ENCODE results near the gene ZDHHC8. TPM values are rescaled to one million over a fixed set of nuclear protein-coding genes. Genes with fewer than 3 reads are reported as not detected.

ZDHHC8 gene
- total RNA-seq, 1 experiment from 2014 or later: 78.4 TPM

- peaks cover 16% of the 10 kb centered on the region for H3K27me3 Mint-ChIP-seq (ENCODE audit: unreplicated experiment)
- H3K4me1 Mint-ChIP-seq (ENCODE audit: low read depth, unreplicated experiment): no peaks in the 10 kb centered on the region
- CTCF ChIA-PET: no interaction called here
- intact Hi-C loops (cut with micrococcal nuclease; ENCODE audit: unreplicated experiment): no loop called here
- no peak overlapping the region for H3K27ac Mint-ChIP-seq (ENCODE audit: unreplicated experiment)
- no peak for DNase-seq
- no peak overlapping the region for H3K4me3 Mint-ChIP-seq (ENCODE audit: low read depth, unreplicated experiment)
- TF ChIP-seq CTCF (IDR thresholded peaks at IDR 0.05; ENCODE audit: unreplicated experiment): no peak
- peaks cover 16% of the 10 kb centered on the region for H3K36me3 Mint-ChIP-seq (ENCODE audit: insufficient read depth, unreplicated experiment)
- no TSS peak for BruUV-seq (replicated peaks)
- H3K9me3 Mint-ChIP-seq (ENCODE audit: low read depth, unreplicated experiment): no peaks in the 10 kb centered on the region
Observed at GRCh38 chr22:20149257-20150250, 17.9 kb downstream of the ZDHHC8 start.

- BruUV-seq (replicated peaks): no TSS peak
- H3K4me1 Mint-ChIP-seq (ENCODE audit: low read depth, unreplicated experiment): no peaks in the 10 kb centered on the region
- CTCF ChIA-PET: interaction anchor here (0.6 kb wide), 1 partner anchor 135 kb away, joined by 4 read pairs; no protein-coding TSS in a partner anchor
- H3K27me3 Mint-ChIP-seq (ENCODE audit: unreplicated experiment): peaks cover 21% of the 10 kb centered on the region
- intact Hi-C loops (cut with micrococcal nuclease; ENCODE audit: unreplicated experiment): no loop called here
- TF ChIP-seq CTCF (IDR thresholded peaks at IDR 0.05; ENCODE audit: unreplicated experiment): no peak
- H3K36me3 Mint-ChIP-seq (ENCODE audit: insufficient read depth, unreplicated experiment): peaks cover 18% of the 10 kb centered on the region
- no peaks in the 10 kb centered on the region for H3K9me3 Mint-ChIP-seq (ENCODE audit: low read depth, unreplicated experiment)
- no peak for DNase-seq
- no peak within 1 kb of the TSS for H3K27ac Mint-ChIP-seq (ENCODE audit: unreplicated experiment)
- H3K4me3 Mint-ChIP-seq (ENCODE audit: low read depth, unreplicated experiment): no peak within 1 kb of the TSS
Observed at GRCh38 chr22:20150381-20151275, 19.0 kb downstream of the ZDHHC8 start, which contains the start of gene CCDC188. Gene CCDC188 (minus strand): TSS chr22:20151055. CDS start chr22:20150986, 69 bp downstream.

GRCh38 chr22:20151276-20151588, 19.6 kb downstream of the ZDHHC8 start:
- H3K4me3 Mint-ChIP-seq (ENCODE audit: low read depth, unreplicated experiment): no peak overlapping the region
- BruUV-seq (replicated peaks): no TSS peak
- CTCF ChIA-PET: interaction anchor here (0.6 kb wide), 1 partner anchor 135 kb away, joined by 4 read pairs; no protein-coding TSS in a partner anchor
- peaks cover 21% of the 10 kb centered on the region for H3K27me3 Mint-ChIP-seq (ENCODE audit: unreplicated experiment)
- no peaks in the 10 kb centered on the region for H3K4me1 Mint-ChIP-seq (ENCODE audit: low read depth, unreplicated experiment)
- H3K27ac Mint-ChIP-seq (ENCODE audit: unreplicated experiment): no peak overlapping the region
- no peaks in the 10 kb centered on the region for H3K9me3 Mint-ChIP-seq (ENCODE audit: low read depth, unreplicated experiment)
- no peak for TF ChIP-seq CTCF (IDR thresholded peaks at IDR 0.05; ENCODE audit: unreplicated experiment)
- peaks cover 18% of the 10 kb centered on the region for H3K36me3 Mint-ChIP-seq (ENCODE audit: insufficient read depth, unreplicated experiment)
- intact Hi-C loops (cut with micrococcal nuclease; ENCODE audit: unreplicated experiment): no loop called here
- no peak for DNase-seq

- Mint-ChIP-seq H3K4me1 (ENCODE audit: low read depth, unreplicated experiment) (no peaks in the 10 kb centered on the region), H3K36me3 (ENCODE audit: insufficient read depth, unreplicated experiment) (peaks cover 18% of the 10 kb centered on the region), H3K9me3 (ENCODE audit: low read depth, unreplicated experiment) (no peaks in the 10 kb centered on the region), H3K27me3 (ENCODE audit: unreplicated experiment) (peaks cover 32% of the 10 kb centered on the region), H3K4me3 (ENCODE audit: low read depth, unreplicated experiment) (no peak overlapping the region), H3K27ac (ENCODE audit: unreplicated experiment) (no peak overlapping the region)
- DNase-seq: no peak
- intact Hi-C loops (cut with micrococcal nuclease; ENCODE audit: unreplicated experiment): no loop called here
- no TSS peak for BruUV-seq (replicated peaks)
- CTCF ChIA-PET: no interaction called here
- no peak for TF ChIP-seq CTCF (IDR thresholded peaks at IDR 0.05; ENCODE audit: unreplicated experiment)
Observed at GRCh38 chr22:20152464-20152890, 20.9 kb downstream of the ZDHHC8 start.
